ENCODE data around the gene EHMT2. TPM values are rescaled to one million over a fixed set of nuclear protein-coding genes. Genes with fewer than 3 reads are reported as not detected.
"Not testable (repeated sequence)": the region's sequence is repeated elsewhere in the genome, so short reads cannot be mapped to it uniquely, and the experiment has no call there.

Gene EHMT2
- total RNA-seq, 6 experiments from 2014 or later, result 43.4 to 47.4 (median 45.9) TPM

GRCh38 chr6:31943742-31944141, 46.2 kb upstream of the EHMT2 start:
- Mint-ChIP-seq H3K36me3 (ENCODE audit: low read depth) (no peaks in the 10 kb centered on the region), H3K4me3 (no peak overlapping the region), H3K9me3 (no peaks in the 10 kb centered on the region), H3K4me1 (ENCODE audit: low read depth) (peaks cover 44% of the 10 kb centered on the region), H3K27me3 (ENCODE audit: insufficient read depth) (peaks cover 14% of the 10 kb centered on the region), H3K27ac (no peak overlapping the region)
- DNase-seq, result no peak
- TF ChIP-seq CTCF (IDR thresholded peaks at IDR 0.05), result no peak

- TF ChIP-seq CTCF (IDR thresholded peaks at IDR 0.05), result no peak
- peak; percentile 47 for DNase-seq
- H3K36me3 Mint-ChIP-seq (ENCODE audit: low read depth), result no peaks in the 10 kb centered on the region
- H3K9me3 Mint-ChIP-seq, result no peaks in the 10 kb centered on the region
- peaks cover 18% of the 10 kb centered on the region for H3K27me3 Mint-ChIP-seq (ENCODE audit: insufficient read depth)
- no peak overlapping the region for H3K4me3 Mint-ChIP-seq
- no peak overlapping the region for H3K27ac Mint-ChIP-seq
- peaks cover 24% of the 10 kb centered on the region for H3K4me1 Mint-ChIP-seq (ENCODE audit: low read depth)
These were observed 42.8 kb upstream of the EHMT2 start for GRCh38 chr6:31940256-31940664.

- no peaks in the 10 kb centered on the region for H3K9me3 Mint-ChIP-seq
- no peak overlapping the region for H3K27ac Mint-ChIP-seq
- no peak for TF ChIP-seq CTCF (IDR thresholded peaks at IDR 0.05)
- H3K36me3 Mint-ChIP-seq (ENCODE audit: low read depth), result no peaks in the 10 kb centered on the region
- H3K27me3 Mint-ChIP-seq (ENCODE audit: insufficient read depth), result peaks cover 19% of the 10 kb centered on the region
- no peak overlapping the region for H3K4me3 Mint-ChIP-seq
- no peak for DNase-seq
- H3K4me1 Mint-ChIP-seq (ENCODE audit: low read depth), result peaks cover 9% of the 10 kb centered on the region
These were observed 38.3 kb upstream of the EHMT2 start for GRCh38 chr6:31935823-31936222.

- no peak for TF ChIP-seq CTCF (IDR thresholded peaks at IDR 0.05)
- H3K27ac Mint-ChIP-seq, result no peak overlapping the region
- no peak for DNase-seq
- H3K4me3 Mint-ChIP-seq, result no peak overlapping the region
- peaks cover 19% of the 10 kb centered on the region for H3K27me3 Mint-ChIP-seq (ENCODE audit: insufficient read depth)
- H3K9me3 Mint-ChIP-seq, result no peaks in the 10 kb centered on the region
- no peaks in the 10 kb centered on the region for H3K36me3 Mint-ChIP-seq (ENCODE audit: low read depth)
- peaks cover 1% of the 10 kb centered on the region for H3K4me1 Mint-ChIP-seq (ENCODE audit: low read depth)
These were observed 37.5 kb upstream of the EHMT2 start for GRCh38 chr6:31935021-31935420.

GRCh38 chr6:31933537-31933936, 36.0 kb upstream of the EHMT2 start:
- H3K27ac Mint-ChIP-seq, result no peak overlapping the region
- H3K9me3 Mint-ChIP-seq, result no peaks in the 10 kb centered on the region
- no peak overlapping the region for H3K4me3 Mint-ChIP-seq
- no peaks in the 10 kb centered on the region for H3K4me1 Mint-ChIP-seq (ENCODE audit: low read depth)
- no peaks in the 10 kb centered on the region for H3K36me3 Mint-ChIP-seq (ENCODE audit: low read depth)
- TF ChIP-seq CTCF (IDR thresholded peaks at IDR 0.05), result no peak
- peaks cover 19% of the 10 kb centered on the region for H3K27me3 Mint-ChIP-seq (ENCODE audit: insufficient read depth)
- no peak for DNase-seq

GRCh38 chr6:31932137-31932536, 34.6 kb upstream of the EHMT2 start:
- not testable (repeated sequence) for H3K4me3 Mint-ChIP-seq; H3K4me1 Mint-ChIP-seq (ENCODE audit: low read depth); H3K36me3 Mint-ChIP-seq (ENCODE audit: low read depth); DNase-seq; H3K27ac Mint-ChIP-seq; H3K9me3 Mint-ChIP-seq
- H3K27me3 Mint-ChIP-seq (ENCODE audit: insufficient read depth), result peaks cover 19% of the 10 kb centered on the region
